Stimulated activated CD4-positive, alpha-beta T cell treated with anti-CD3 and anti-CD28 coated beads, Interleukin-1b, Interleukin-23, amount 100 ng/mL, for 4 hours (primary cell): ENCODE results near the gene TMEM254.
"Not testable (repeated sequence)": the region's sequence is repeated elsewhere in the genome, so short reads cannot be mapped to it uniquely, and the experiment has no call there.

ENCODE experiments used
- DNase-seq, 2 donors: peaks; one replicate each; pipeline ENCODE4 v3.0.0-alpha.2; 2020; ENCODE audit warnings: low read depth in 2 of 2

Gene TMEM254

GRCh38 chr10:80133206-80133605 lies 54.7 kb downstream of the TMEM254 start:
- no peak for DNase-seq

DNA sequence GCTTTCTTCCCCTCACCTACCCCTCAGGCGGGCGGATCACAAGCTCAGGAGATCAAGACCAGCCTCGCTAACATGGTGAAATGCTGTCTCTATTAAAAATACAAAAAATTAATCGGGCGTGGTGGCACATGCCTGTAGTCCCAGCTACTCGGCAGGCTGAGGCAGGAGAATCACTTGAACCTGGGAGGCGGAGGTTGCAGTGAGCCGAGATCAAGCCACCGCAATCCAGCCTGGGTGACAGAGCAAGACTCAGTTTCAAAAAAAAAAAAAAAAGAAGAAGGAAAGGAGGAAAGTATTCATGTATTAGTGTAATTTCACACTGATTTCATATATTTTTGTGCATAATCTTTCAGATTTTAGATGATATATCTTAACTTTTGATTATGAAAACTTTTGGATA lies 55.2 kb downstream of the TMEM254 start:
- DNase-seq, result not testable (repeated sequence)

DNA sequence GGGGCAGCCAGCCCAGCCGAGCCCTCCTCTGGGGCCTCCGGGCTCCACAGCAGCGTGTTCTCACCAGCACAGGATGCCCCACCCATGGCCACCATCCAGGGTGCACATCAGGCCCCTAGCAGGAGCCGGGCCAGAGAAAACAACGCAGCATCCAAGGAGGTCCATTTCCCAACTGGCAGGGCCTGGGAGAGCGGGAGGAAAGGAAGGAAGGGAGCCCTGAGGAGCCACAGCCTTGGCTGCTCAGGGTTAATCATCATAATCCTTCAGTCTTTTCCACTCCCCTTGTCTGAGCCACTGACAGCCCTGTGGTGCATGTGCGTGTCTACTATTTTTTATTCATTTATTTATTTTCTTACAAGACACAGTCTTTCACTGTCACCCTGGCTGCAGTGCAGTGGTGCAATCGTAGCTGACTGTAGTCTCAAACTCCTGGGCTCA lies 57.7 kb downstream of the TMEM254 start:
- no peak for DNase-seq

DNA sequence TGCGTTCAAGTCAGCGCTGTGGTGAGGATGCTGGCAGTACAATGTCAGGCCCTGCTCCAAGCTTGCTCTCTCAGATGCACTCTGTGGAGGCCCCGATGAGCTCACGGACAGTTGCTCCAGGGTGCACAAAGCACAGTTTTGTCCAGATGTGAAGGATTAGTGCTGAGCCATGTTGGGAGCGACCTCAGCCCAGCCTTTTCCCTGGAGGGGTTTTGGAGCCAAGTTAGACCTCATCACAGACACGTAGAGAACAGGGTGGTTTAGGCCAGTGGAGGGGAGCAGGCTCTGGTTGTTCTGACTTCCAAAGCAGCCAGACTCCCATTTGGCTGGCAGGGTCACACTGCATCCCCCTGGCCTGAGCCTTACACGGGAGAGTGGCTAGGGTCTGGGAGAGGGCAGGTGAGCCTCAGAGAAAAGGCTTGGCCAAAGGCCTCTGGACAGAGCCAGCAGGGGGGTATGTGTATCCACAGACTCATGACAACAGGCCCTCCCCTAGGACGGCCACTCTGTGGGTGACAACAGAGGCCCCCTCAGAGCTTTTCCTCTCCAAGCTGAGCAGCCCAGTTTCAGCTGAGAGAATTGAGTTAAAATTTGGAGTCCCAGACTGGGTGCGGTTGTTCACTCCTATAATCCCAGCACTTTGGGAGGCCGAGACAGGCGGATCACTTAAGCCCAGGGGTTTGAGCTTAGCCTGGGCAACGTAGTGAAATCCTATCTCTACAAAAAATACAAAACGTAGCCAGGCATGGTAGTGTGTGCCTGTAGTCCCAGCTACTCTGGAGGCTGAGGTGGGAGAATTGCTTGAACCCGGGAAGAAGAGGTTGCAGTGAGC lies 58.8 kb downstream of the TMEM254 start:
- DNase-seq, result no peak

GRCh38 chr10:80137920-80138319 lies 59.5 kb downstream of the TMEM254 start:
- DNase-seq, result no peak

DNA sequence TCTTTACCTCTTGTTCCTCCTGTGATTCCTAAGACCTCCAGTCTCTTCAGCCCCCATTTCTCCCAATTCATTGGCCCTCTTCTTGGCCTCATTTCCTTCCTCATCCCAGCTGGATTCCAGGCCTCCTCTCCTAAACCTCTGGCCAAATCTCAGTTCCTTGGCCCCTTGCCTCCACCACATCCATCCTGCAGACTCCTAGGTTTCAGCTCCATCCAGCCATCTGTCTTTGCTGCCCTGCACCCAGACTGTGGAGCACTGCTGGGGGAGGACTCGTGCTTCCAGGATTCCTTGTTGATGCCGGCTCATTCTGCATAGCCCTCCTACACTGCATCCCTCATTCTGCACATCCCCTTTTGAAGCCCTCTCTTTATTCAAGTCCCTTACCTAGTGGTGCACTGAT lies 60.8 kb downstream of the TMEM254 start:
- DNase-seq, result no peak

GRCh38 chr10:80140251-80140650 lies 61.8 kb downstream of the TMEM254 start:
- no peak for DNase-seq

DNA sequence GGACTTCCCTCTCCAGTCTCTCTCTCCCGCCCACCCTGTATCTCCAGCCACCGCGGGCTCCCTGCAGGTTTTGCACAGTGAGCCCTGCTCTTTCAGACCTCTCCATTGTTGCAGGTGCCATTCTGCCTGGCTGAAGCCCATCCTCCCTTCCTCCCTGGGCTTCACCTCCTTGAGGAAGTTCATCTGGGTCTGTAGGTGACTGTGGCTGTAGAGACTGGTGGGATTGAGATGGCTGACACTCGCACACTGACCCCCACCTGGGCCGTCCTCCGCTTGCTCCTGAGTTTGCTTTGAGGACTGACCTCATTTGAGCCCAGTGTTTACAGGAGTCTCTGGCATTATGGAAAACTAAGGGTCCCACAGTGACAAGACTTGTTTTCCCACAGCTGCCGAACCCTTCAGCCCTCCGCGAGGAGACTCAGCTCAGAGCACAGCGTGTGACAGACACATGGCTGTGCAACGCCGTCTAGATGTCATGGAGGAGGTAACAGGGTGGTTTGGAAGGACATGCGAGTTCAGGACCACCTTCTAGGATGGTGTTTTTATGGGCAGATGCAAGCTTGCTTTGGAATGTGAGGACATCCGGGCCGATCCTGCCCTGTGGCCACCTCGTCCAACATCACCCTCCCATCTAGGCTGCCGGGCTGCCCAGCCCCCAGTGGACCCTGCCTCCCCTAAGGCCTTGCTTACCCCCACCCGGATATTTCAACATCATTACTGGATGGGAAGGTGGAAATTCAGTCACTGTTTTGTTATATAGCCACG lies 63.4 kb downstream of the TMEM254 start:
- no peak for DNase-seq
